Caco-2 (cell line): Measurements from ENCODE around the gene MCOLN2. TPM values are rescaled to one million over a fixed set of nuclear protein-coding genes. Genes with fewer than 3 reads are reported as not detected.

Experiments used
- Bru-seq: library from RNA; stranded (reverse); fragments of 400-500 nt; gene quantifications from one replicate; lab custom pipeline; 2021; lab: Mats Ljungman, UMichigan
- BruChase-seq, 2 experiments: library from RNA; stranded (reverse); fragments of 400-500 nt; gene quantifications; one replicate each; lab custom pipeline; 2021; lab: Mats Ljungman, UMichigan
- BruUV-seq: library from RNA; stranded (reverse); fragments of 400-500 nt; replicated peaks from 2 replicates; lab custom pipeline; 2021; lab: Mats Ljungman, UMichigan
- CTCF ChIA-PET: fragments of 300-600 bp; sonication (Branson Sonifier 250); formaldehyde crosslinking; loops from one replicate; lab custom pipeline; 2022; ENCODE audit warnings: antibody characterized with exemption; lab: Charles Lee
- POLR2A ChIA-PET: fragments of 300-600 bp; sonication (Branson Sonifier 250); formaldehyde crosslinking; loops from one replicate; lab custom pipeline; 2022; ENCODE audit warnings: antibody characterized with exemption; lab: Charles Lee
- DNase-seq, 2 experiments: peaks; one replicate each; pipeline versions ENCODE4 v3.0.0 to v3.0.0-alpha.2; 2020 to 2022
- H3K27me3 ChIP-seq: replicated peaks from 2 replicates; pipeline ENCODE4 v1.6.0; 2011; ENCODE audit warnings: low read length; ENCODE audit not compliant: control insufficient read depth, insufficient read depth
- H3K36me3 ChIP-seq: 2 replicates; pipeline ENCODE4 v1.5.1; 2011; ENCODE audit warnings: low read length; ENCODE audit not compliant: control insufficient read depth, insufficient read depth
- H3K4me1 ChIP-seq: fragments of 250-450 bp; sonication (Bioruptor Pico); 2 replicates; pipeline ENCODE4 v1.5.1; 2020; ENCODE audit warnings: mild to moderate bottlenecking
- H3K4me3 ChIP-seq: 2 replicates; pipeline ENCODE4 v1.5.1; 2011; ENCODE audit warnings: low read depth, mild to moderate bottlenecking, control low read depth, low read length
- H3K9me3 ChIP-seq: fragments of 250-450 bp; sonication (Bioruptor Pico); 2 replicates; pipeline ENCODE4 v1.5.1; 2020; ENCODE audit warnings: mild to moderate bottlenecking, moderate library complexity
- H3K27ac Mint-ChIP-seq: one replicate; pipeline ENCODE4 v1.8.0; 2022; ENCODE audit warnings: mixed read lengths; ENCODE audit not compliant: unreplicated experiment
- H3K27me3 Mint-ChIP-seq: one replicate; pipeline ENCODE4 v1.8.0; 2022; ENCODE audit warnings: mixed read lengths; ENCODE audit not compliant: insufficient read depth, unreplicated experiment
- H3K36me3 Mint-ChIP-seq: one replicate; pipeline ENCODE4 v1.8.0; 2022; ENCODE audit warnings: mild to moderate bottlenecking, mixed read lengths; ENCODE audit not compliant: insufficient read depth, unreplicated experiment
- H3K4me1 Mint-ChIP-seq: one replicate; pipeline ENCODE4 v1.8.0; 2022; ENCODE audit warnings: low read depth, mixed read lengths; ENCODE audit not compliant: unreplicated experiment
- H3K4me3 Mint-ChIP-seq: one replicate; pipeline ENCODE4 v1.8.0; 2022; ENCODE audit warnings: mild to moderate bottlenecking, moderate library complexity, mixed read lengths; ENCODE audit not compliant: unreplicated experiment
- H3K9me3 Mint-ChIP-seq: one replicate; pipeline ENCODE4 v1.8.0; 2022; ENCODE audit warnings: mixed read lengths; ENCODE audit not compliant: unreplicated experiment
- CTCF ChIP-seq, 2 experiments: fragments of 200-600 bp in 1 of 2; IDR thresholded peaks; 1 replicate in 1 of 2; 2 replicates in 1 of 2; pipeline versions ENCODE4 v1.5.1 to v1.8.0; 2011 to 2022; ENCODE audit warnings: antibody characterized with exemption in 1 of 2, control low read depth in 1 of 2, inconsistent platforms in 1 of 2, low read depth in 1 of 2, low read length in 1 of 2, mild to moderate bottlenecking in 1 of 2, moderate library complexity in 1 of 2; ENCODE audit not compliant: insufficient read depth in 1 of 2, severe bottlenecking in 1 of 2, unreplicated experiment in 1 of 2
- intact Hi-C: fragments of 100-400 bp; cut with micrococcal nuclease; formaldehyde crosslinking; loops from one replicate; pipeline ENCODE4 v1.10.0; 2022; ENCODE audit not compliant: unreplicated experiment
- long read RNA-seq: library from polyadenylated mRNA; stranded (forward); transcript quantifications from one replicate; pipeline ENCODE4 v2.0.0, GENCODE V29; 2022
- total RNA-seq: library from RNA; stranded (reverse); gene quantifications from 2 replicates; pipeline ENCODE4 v1.2.3, GENCODE V29; 2022

The MCOLN2 gene
- not detected in 2 replicates for total RNA-seq
- percentile 10 among the genes with signal in this experiment for Bru-seq, nascent RNA
- BruChase-seq, experiment 1, labeled RNA remaining after a 2-hour chase = percentile 11 among the genes with signal in this experiment
- percentile 9 among the genes with signal in this experiment for BruChase-seq, experiment 2, labeled RNA remaining after a 6-hour chase
- long read RNA-seq = 0 reads

GRCh38 chr1:84996846-84997666 lies at the start of gene MCOLN2:
TSS of gene MCOLN2 (minus strand) at chr1:84997113. CDS start at chr1:84996872, 241 bp downstream.
- H3K4me1 ChIP-seq = 0 out of 2 replicates have a peak, but pooled peaks cover 5% of the 10 kb centered on the region
- TF ChIP-seq CTCF (IDR thresholded peaks at IDR 0.05; ENCODE audit: insufficient read depth in 1 of 2, low read depth in 1 of 2, low read length in 1 of 2, severe bottlenecking in 1 of 2, unreplicated experiment in 1 of 2) = no peak
- peak in 1 of 2 experiments; percentile 19 for DNase-seq
- intact Hi-C loops = no loop called here
- CTCF ChIA-PET = no interaction called here
- Mint-ChIP-seq H3K4me3 (peak within 1 kb of the TSS; percentile 73), H3K4me1 (no peaks in the 10 kb centered on the region), H3K36me3 (no peaks in the 10 kb centered on the region), H3K27ac (no peak within 1 kb of the TSS), H3K9me3 (no peaks in the 10 kb centered on the region), H3K27me3 (peaks cover 27% of the 10 kb centered on the region)
- H3K4me3 ChIP-seq = peak within 1 kb of the TSS; percentile 30
- no TSS peak for BruUV-seq
- no peaks in the 10 kb centered on the region; the same call in 1 of the 2 replicates for H3K27me3 ChIP-seq
- H3K9me3 ChIP-seq = no peaks in the 10 kb centered on the region
- no peaks in the 10 kb centered on the region for H3K36me3 ChIP-seq
- POLR2A ChIA-PET = no interaction called here

- Mint-ChIP-seq H3K27me3 (peaks cover 2% of the 10 kb centered on the region), H3K36me3 (no peaks in the 10 kb centered on the region), H3K4me3 (no peak overlapping the region), H3K27ac (no peak overlapping the region), H3K9me3 (no peaks in the 10 kb centered on the region), H3K4me1 (no peaks in the 10 kb centered on the region)
- no TSS peak for BruUV-seq
- CTCF ChIA-PET = no interaction called here
- Histone ChIP-seq H3K9me3 (no peaks in the 10 kb centered on the region), H3K36me3 (no peaks in the 10 kb centered on the region), H3K27me3 (no peaks in the 10 kb centered on the region), H3K4me1 (no peaks in the 10 kb centered on the region), H3K4me3 (no peak overlapping the region)
- intact Hi-C loops = no loop called here
- POLR2A ChIA-PET = no interaction called here
- TF ChIP-seq CTCF (IDR thresholded peaks at IDR 0.05; ENCODE audit: insufficient read depth in 1 of 2, low read depth in 1 of 2, low read length in 1 of 2, severe bottlenecking in 1 of 2, unreplicated experiment in 1 of 2) = no peak
- DNase-seq = no peak
These were observed 45.5 kb upstream of the MCOLN2 start for GRCh38 chr1:85042413-85042812.

GRCh38 chr1:85041793-85042192 lies 44.9 kb upstream of the MCOLN2 start:
- no peak for DNase-seq
- no peaks in the 10 kb centered on the region for H3K9me3 ChIP-seq
- CTCF ChIA-PET = no interaction called here
- POLR2A ChIA-PET = no interaction called here
- Mint-ChIP-seq H3K4me1 (no peaks in the 10 kb centered on the region), H3K9me3 (no peaks in the 10 kb centered on the region), H3K27me3 (no peaks in the 10 kb centered on the region), H3K36me3 (no peaks in the 10 kb centered on the region), H3K27ac (no peak overlapping the region), H3K4me3 (no peak overlapping the region)
- TF ChIP-seq CTCF (IDR thresholded peaks at IDR 0.05; ENCODE audit: insufficient read depth in 1 of 2, low read depth in 1 of 2, low read length in 1 of 2, severe bottlenecking in 1 of 2, unreplicated experiment in 1 of 2) = no peak
- no TSS peak for BruUV-seq
- intact Hi-C loops = no loop called here
- no peaks in the 10 kb centered on the region for H3K36me3 ChIP-seq
- no peaks in the 10 kb centered on the region for H3K4me1 ChIP-seq
- no peaks in the 10 kb centered on the region for H3K27me3 ChIP-seq
- no peak overlapping the region for H3K4me3 ChIP-seq
